RWPE1 (cell line): ENCODE data around the gene MYO1E.

ENCODE experiments used
- CTCF ChIA-PET: fragments of 350-600 bp; sonication (Branson Sonifier 250); formaldehyde crosslinking; extraction: SDS; loops from one replicate; lab custom pipeline; 2021; lab: Yijun Ruan, JAX
- POLR2A ChIA-PET: fragments of 400-600 bp; formaldehyde crosslinking; extraction: SDS; loops from one replicate; lab custom pipeline; 2020; ENCODE audit warnings: antibody characterized with exemption; ENCODE audit not compliant: low non-redundant PET; lab: Yijun Ruan, JAX
- DNase-seq: peaks from one replicate; pipeline ENCODE4 v3.0.0; 2012; ENCODE audit warnings: low spot score
- H3K27ac ChIP-seq: fragments of 450-650 bp; 2 replicates; pipeline ENCODE4 v1.5.1; 2017
- TF ChIP-seq, protein P1 (sequence below): fragments of 450-650 bp; conservative IDR thresholded peaks from 2 replicates; pipeline ENCODE4 v1.5.1; 2017; ENCODE audit warnings: low read depth, mild to moderate bottlenecking

The MYO1E gene

DNA sequence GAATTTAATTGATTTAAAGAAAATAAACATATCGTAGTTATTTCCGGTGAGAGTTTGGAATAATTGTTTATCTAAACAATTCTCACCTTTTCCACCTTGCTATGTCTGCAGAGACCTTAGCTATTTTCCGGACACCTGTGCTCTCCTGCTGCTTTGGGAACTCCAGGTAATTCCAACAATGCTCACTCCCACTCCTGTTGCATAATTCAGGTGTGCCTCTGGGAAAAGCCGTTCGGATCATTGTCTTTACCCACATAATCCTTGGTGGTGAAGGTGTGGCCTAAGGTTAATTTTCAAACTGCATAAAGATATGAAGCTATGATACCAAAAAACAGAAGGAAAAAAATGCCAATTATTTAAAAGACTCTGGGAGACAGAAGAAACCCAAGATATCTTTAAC lies 106.6 kb downstream of the MYO1E start:
- TF ChIP-seq, protein P1, sequence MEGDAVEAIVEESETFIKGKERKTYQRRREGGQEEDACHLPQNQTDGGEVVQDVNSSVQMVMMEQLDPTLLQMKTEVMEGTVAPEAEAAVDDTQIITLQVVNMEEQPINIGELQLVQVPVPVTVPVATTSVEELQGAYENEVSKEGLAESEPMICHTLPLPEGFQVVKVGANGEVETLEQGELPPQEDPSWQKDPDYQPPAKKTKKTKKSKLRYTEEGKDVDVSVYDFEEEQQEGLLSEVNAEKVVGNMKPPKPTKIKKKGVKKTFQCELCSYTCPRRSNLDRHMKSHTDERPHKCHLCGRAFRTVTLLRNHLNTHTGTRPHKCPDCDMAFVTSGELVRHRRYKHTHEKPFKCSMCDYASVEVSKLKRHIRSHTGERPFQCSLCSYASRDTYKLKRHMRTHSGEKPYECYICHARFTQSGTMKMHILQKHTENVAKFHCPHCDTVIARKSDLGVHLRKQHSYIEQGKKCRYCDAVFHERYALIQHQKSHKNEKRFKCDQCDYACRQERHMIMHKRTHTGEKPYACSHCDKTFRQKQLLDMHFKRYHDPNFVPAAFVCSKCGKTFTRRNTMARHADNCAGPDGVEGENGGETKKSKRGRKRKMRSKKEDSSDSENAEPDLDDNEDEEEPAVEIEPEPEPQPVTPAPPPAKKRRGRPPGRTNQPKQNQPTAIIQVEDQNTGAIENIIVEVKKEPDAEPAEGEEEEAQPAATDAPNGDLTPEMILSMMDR: no peak
- CTCF ChIA-PET: interaction anchor here (0.6 to 1.2 kb wide), 3 partner anchors 18 to 1439 kb away, joined by 3 to 9 read pairs (median 7); no protein-coding TSS in a partner anchor

DNA sequence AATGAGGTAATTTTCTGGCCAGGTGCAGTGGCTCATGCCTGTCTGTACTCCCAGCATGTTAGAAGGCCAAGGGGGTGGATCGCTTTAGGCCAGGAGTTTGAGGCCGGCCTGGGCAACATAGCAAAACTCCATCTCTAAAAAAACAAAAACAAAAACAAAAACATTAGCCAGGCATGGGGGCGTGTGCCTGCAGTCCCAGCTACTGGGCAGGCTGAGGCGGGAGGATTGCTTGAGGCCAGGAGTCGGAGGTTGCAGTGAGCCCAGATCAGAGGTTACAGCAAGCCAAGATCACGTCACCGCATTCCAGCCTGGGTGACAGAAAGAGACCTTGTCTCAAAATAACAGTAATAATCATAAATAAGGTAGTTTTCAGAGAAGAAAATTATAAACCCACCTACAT lies 110.4 kb downstream of the MYO1E start:
- TF ChIP-seq, protein P1: no peak
- CTCF ChIA-PET: no interaction called here
- H3K27ac ChIP-seq: no peak overlapping the region
- no peak for DNase-seq
- POLR2A ChIA-PET: no interaction called here

More for the DNA sequence above, 106.6 kb downstream of the MYO1E start:
- H3K27ac ChIP-seq: no peak overlapping the region
- no peak for DNase-seq
- POLR2A ChIA-PET: no interaction called here

DNA sequence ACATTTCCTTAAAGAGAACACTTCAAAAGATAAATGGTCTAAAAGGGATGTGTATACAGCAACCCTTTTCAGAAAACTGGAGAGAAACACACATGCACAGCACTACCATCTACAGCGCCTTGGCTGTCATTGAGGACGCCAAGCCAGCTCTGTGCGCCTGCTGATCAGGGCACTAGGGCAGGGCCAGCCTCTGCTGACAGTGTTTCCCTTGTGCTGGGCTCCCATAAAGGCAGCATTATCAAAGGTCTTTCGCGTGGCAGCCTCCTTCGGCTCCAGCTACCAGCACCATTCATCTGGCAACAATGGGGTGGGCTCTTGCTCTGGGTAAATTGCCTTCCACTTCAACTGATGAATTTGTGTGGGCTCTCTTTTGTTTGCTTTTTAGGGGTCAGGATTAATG lies 112.6 kb downstream of the MYO1E start:
- CTCF ChIA-PET: no interaction called here

DNA sequence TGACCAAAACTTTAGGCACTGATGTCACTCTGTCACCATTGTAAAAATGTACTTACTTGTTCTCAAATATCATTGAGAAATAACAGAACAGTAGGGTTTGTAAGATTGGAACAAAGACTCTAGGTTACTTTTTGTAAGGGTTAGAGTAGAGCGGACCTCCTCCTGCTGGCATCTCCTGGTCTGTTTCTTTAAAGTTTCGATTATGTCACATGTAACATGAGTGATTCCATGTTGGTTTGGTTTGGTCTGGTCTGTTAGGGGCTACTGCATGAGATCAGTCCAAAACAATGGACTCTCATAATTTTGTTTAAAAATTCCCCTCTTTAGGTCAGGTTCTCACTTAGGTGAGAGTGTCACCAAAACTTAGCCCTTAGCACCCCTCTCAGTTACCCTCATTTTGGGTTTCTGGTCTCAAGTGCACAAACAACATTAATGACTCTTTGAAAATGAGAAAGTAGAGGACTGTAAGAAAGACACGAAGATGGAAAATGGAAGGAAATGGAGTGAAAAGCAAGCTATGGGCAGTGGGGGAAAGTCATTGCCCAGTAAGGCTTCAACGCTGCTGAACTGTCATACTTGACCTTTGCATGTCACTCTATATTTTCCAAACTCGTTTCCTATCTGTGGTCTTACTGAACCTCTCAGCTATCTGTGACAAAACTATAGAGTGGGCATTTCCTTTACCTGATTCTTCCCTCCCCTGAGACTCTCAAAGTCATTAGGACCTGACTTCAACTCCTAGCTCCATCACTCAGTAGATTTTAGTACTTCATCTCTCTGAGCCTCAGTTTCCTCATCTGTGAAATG lies 113.3 kb downstream of the MYO1E start:
- DNase-seq: no peak
- CTCF ChIA-PET: no interaction called here
- TF ChIP-seq, protein P1: no peak
- POLR2A ChIA-PET: no interaction called here
- no peak overlapping the region for H3K27ac ChIP-seq

More for the DNA sequence above, 112.6 kb downstream of the MYO1E start:
- POLR2A ChIA-PET: no interaction called here
- H3K27ac ChIP-seq: no peak overlapping the region
- TF ChIP-seq, protein P1: no peak
- no peak for DNase-seq

DNA sequence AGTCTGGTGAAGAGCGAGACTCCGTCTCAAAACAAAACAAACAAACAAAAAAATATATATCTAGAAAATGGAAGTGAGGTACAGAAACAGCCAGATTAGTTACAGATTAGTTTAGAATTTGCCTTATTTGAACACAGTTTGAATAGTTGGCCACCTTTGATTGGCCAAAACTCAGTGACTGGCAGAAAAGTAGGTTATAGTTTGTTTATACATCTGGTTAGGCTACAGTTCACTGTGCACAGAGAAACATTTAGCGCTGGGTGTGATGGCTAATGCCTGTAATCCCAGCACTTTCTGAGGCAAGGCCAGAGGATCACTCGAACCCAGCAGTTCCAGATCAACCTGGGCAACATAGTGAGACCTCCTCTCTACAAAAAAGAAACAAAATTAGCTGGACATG lies 114.4 kb downstream of the MYO1E start:
- TF ChIP-seq, protein P1: no peak
- ChIA-PET CTCF (no interaction called here), POLR2A (no interaction called here)
- DNase-seq: no peak
- no peak overlapping the region for H3K27ac ChIP-seq

DNA sequence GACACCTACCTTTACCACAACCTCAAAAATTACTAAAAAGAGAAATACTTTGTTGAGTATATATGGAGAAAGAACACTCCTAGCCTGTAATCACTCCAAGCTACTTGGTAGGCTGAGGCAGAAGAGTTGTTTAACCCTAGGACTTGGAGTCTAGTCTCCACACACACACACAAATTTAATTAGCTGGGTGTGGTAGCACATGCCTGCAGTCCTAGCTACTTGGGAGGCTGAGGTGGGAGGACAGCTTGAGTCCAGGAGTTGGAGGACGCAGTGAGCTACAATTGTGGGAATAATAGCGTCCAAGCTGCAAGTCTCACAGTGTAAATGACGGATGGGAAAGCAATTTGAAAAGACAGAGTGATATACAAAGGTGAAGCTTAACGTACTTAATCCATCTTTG lies 115.5 kb downstream of the MYO1E start:
- H3K27ac ChIP-seq: no peak overlapping the region
- POLR2A ChIA-PET: no interaction called here
- DNase-seq: no peak
- TF ChIP-seq, protein P1: no peak
- CTCF ChIA-PET: interaction anchor here (0.5 to 0.7 kb wide), 3 partner anchors 10 to 514 kb away, joined by 3 to 4 read pairs (median 4); no protein-coding TSS in a partner anchor
